ENCODE data around the gene FAIM. TPM values are rescaled to one million over a fixed set of nuclear protein-coding genes. Genes with fewer than 3 reads are reported as not detected.
"Not testable (repeated sequence)": the region's sequence is repeated elsewhere in the genome, so short reads cannot be mapped to it uniquely, and the experiment has no call there.

The FAIM gene
- polyA plus RNA-seq, 3 donors: 0.96 to 3.7 (median 3.6) TPM

GRCh38 chr3:138567403-138567802, 41.2 kb upstream of the FAIM start:
- Histone ChIP-seq H3K4me3 (replicated peaks in 1 of 3; ENCODE audit: low read depth in 2 of 3, low read length in 3 of 3) (no peak overlapping the region), H3K27me3 (ENCODE audit: control insufficient read depth in 2 of 2, insufficient read depth in 2 of 2, low read length in 2 of 2) (no peaks in the 10 kb centered on the region), H3K4me1 (ENCODE audit: control insufficient read depth in 1 of 2, insufficient read depth in 2 of 2, low read length in 2 of 2) (no peaks in the 10 kb centered on the region), H3K9ac (ENCODE audit: insufficient read depth, low read length, poor library complexity, severe bottlenecking) (no peak overlapping the region), H3K27ac (ENCODE audit: low read depth in 1 of 2, low read length in 2 of 2) (no peak overlapping the region), H2AFZ (ENCODE audit: insufficient read depth, low read depth, low read length, poor library complexity, severe bottlenecking) (no peak overlapping the region), H3K36me3 (replicated peaks in 1 of 2; ENCODE audit: control insufficient read depth in 1 of 2, insufficient read depth in 2 of 2, low read length in 2 of 2) (no peaks in the 10 kb centered on the region), H3K79me2 (ENCODE audit: insufficient read depth, low read length) (no peaks in the 10 kb centered on the region), H4K20me1 (ENCODE audit: insufficient read depth, low read length) (no peaks in the 10 kb centered on the region), H3K4me2 (replicated peaks; ENCODE audit: extremely low read depth, low read length, poor library complexity, severe bottlenecking) (no peak overlapping the region), H3K9me3 (replicated peaks in 1 of 2; ENCODE audit: control insufficient read depth in 1 of 2, insufficient read depth in 1 of 2, low read length in 2 of 2) (no peaks in the 10 kb centered on the region)
- H3K27ac Mint-ChIP-seq: no peak overlapping the region
- H3K9me3 Mint-ChIP-seq: peaks cover 0 to 11% (median 2%) of the 10 kb centered on the region in 7 donors
- no peak for DNase-seq
- no peaks in the 10 kb centered on the region for H3K4me1 Mint-ChIP-seq
- H3K27me3 Mint-ChIP-seq (ENCODE audit: low read depth in 3 of 3): peaks cover 0 to 1% (median 0%) of the 10 kb centered on the region in 3 donors
- H3K4me3 Mint-ChIP-seq: no peak overlapping the region
- peaks cover 3 to 8% of the 10 kb centered on the region in 2 donors for H3K36me3 Mint-ChIP-seq
- no peak for TF ChIP-seq CTCF (IDR thresholded peaks at IDR 0.05)
- intact Hi-C loops (cut with micrococcal nuclease): no loop called here

- Mint-ChIP-seq H3K36me3 (peaks cover 2 to 18% of the 10 kb centered on the region in 2 donors), H3K4me1 (no peaks in the 10 kb centered on the region), H3K27me3 (ENCODE audit: low read depth in 3 of 3) (peaks cover 0 to 1% (median 0%) of the 10 kb centered on the region in 3 donors), H3K27ac (no peak overlapping the region), H3K4me3 (no peak overlapping the region), H3K9me3 (peaks cover 4 to 14% (median 8%) of the 10 kb centered on the region in 7 donors)
- Histone ChIP-seq H3K4me2 (replicated peaks; ENCODE audit: extremely low read depth, low read length, poor library complexity, severe bottlenecking) (no peak overlapping the region), H3K79me2 (ENCODE audit: insufficient read depth, low read length) (no peaks in the 10 kb centered on the region), H3K36me3 (replicated peaks in 1 of 2; ENCODE audit: control insufficient read depth in 1 of 2, insufficient read depth in 2 of 2, low read length in 2 of 2) (no peaks in the 10 kb centered on the region), H4K20me1 (ENCODE audit: insufficient read depth, low read length) (no peaks in the 10 kb centered on the region), H3K9ac (ENCODE audit: insufficient read depth, low read length, poor library complexity, severe bottlenecking) (no peak overlapping the region), H3K9me3 (replicated peaks in 1 of 2; ENCODE audit: control insufficient read depth in 1 of 2, insufficient read depth in 1 of 2, low read length in 2 of 2) (peaks cover 0 to 3% of the 10 kb centered on the region in 2 donors), H3K27ac (ENCODE audit: low read depth in 1 of 2, low read length in 2 of 2) (no peak overlapping the region), H2AFZ (ENCODE audit: insufficient read depth, low read depth, low read length, poor library complexity, severe bottlenecking) (no peak overlapping the region), H3K4me1 (ENCODE audit: control insufficient read depth in 1 of 2, insufficient read depth in 2 of 2, low read length in 2 of 2) (no peaks in the 10 kb centered on the region), H3K27me3 (ENCODE audit: control insufficient read depth in 2 of 2, insufficient read depth in 2 of 2, low read length in 2 of 2) (no peaks in the 10 kb centered on the region), H3K4me3 (replicated peaks in 1 of 3; ENCODE audit: low read depth in 2 of 3, low read length in 3 of 3) (no peak overlapping the region)
- WGBS (ENCODE audit: insufficient coverage): 88% methylated on average over 1 of the region's 2 CpGs
- no peak for TF ChIP-seq CTCF (IDR thresholded peaks at IDR 0.05)
- DNase-seq: no peak
- intact Hi-C loops (cut with micrococcal nuclease): no loop called here
Measured at GRCh38 chr3:138569090-138569489, 39.5 kb upstream of the FAIM start.

GRCh38 chr3:138569624-138570023, 38.9 kb upstream of the FAIM start:
- peaks cover 9 to 17% (median 11%) of the 10 kb centered on the region in 7 donors for H3K9me3 Mint-ChIP-seq

More at GRCh38 chr3:138569624-138570023, 38.9 kb upstream of the FAIM start:
- H4K20me1 ChIP-seq (ENCODE audit: insufficient read depth, low read length); H3K9ac ChIP-seq (ENCODE audit: insufficient read depth, low read length, poor library complexity, severe bottlenecking); H3K27ac Mint-ChIP-seq; H3K79me2 ChIP-seq (ENCODE audit: insufficient read depth, low read length); H3K4me1 ChIP-seq (ENCODE audit: control insufficient read depth in 1 of 2, insufficient read depth in 2 of 2, low read length in 2 of 2); DNase-seq; H3K27me3 Mint-ChIP-seq (ENCODE audit: low read depth in 3 of 3); H2AFZ ChIP-seq (ENCODE audit: insufficient read depth, low read depth, low read length, poor library complexity, severe bottlenecking); H3K4me2 ChIP-seq (replicated peaks; ENCODE audit: extremely low read depth, low read length, poor library complexity, severe bottlenecking); H3K27ac ChIP-seq (ENCODE audit: low read depth in 1 of 2, low read length in 2 of 2); H3K27me3 ChIP-seq (ENCODE audit: control insufficient read depth in 2 of 2, insufficient read depth in 2 of 2, low read length in 2 of 2); H3K36me3 ChIP-seq (replicated peaks in 1 of 2; ENCODE audit: control insufficient read depth in 1 of 2, insufficient read depth in 2 of 2, low read length in 2 of 2); H3K9me3 ChIP-seq (replicated peaks in 1 of 2; ENCODE audit: control insufficient read depth in 1 of 2, insufficient read depth in 1 of 2, low read length in 2 of 2); H3K4me3 Mint-ChIP-seq; H3K4me3 ChIP-seq (replicated peaks in 1 of 3; ENCODE audit: low read depth in 2 of 3, low read length in 3 of 3); intact Hi-C loops (cut with micrococcal nuclease); H3K4me1 Mint-ChIP-seq: not testable (repeated sequence)
- peaks cover 2 to 20% of the 10 kb centered on the region in 2 donors for H3K36me3 Mint-ChIP-seq
- WGBS (ENCODE audit: insufficient coverage): 100% methylated on average over 6 of the region's 8 CpGs
